Measurements from ENCODE around the gene HACL1. TPM values are rescaled to one million over a fixed set of nuclear protein-coding genes. Genes with fewer than 3 reads are reported as not detected.

The HACL1 gene
- total RNA-seq, 1 experiment from 2014 or later: 25.5 TPM

DNA sequence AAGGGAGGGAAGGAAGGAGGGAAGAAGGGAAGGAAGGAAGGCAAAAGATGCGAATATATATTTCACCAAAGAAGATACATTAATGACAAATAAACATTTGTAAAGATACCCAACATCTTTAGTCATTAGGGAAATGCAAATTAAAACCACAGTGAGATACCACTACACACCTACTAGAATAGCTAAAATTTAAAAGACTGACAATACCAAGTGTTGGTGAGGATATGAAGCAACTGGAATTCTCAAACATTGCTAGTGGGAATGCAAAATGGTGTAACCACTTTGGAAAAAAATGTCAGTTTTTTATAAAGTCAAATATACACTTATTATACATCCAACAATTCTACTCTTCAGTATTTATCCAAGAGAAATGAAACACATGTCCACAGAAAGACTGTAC lies 75.6 kb downstream of the HACL1 start:
- Histone ChIP-seq H3K36me3 (ENCODE audit: low read depth, low read length) (no peaks in the 10 kb centered on the region), H3K27me3 (ENCODE audit: low read length) (no peaks in the 10 kb centered on the region), H3K9ac (ENCODE audit: low read length) (no peak overlapping the region), H4K20me1 (ENCODE audit: low read length) (no peaks in the 10 kb centered on the region), H3K4me1 (ENCODE audit: insufficient read depth, low read length) (no peaks in the 10 kb centered on the region), H3F3A (ENCODE audit: low read length, unreplicated experiment) (no peaks in the 10 kb centered on the region), H3K4me3 (ENCODE audit: low read length) (no peak overlapping the region), H3K9me3 (ENCODE audit: low read length) (no peaks in the 10 kb centered on the region), H3K79me2 (ENCODE audit: low read length) (no peaks in the 10 kb centered on the region), H3K4me2 (ENCODE audit: low read length) (no peak overlapping the region), H3K27ac (ENCODE audit: low read length) (no peak overlapping the region), H2AFZ (ENCODE audit: low read length) (no peak overlapping the region), H3K9me2 (replicated peaks; ENCODE audit: low read length) (no peaks in the 10 kb centered on the region)
- no peak for DNase-seq
- BruUV-seq (replicated peaks): no TSS peak
- ATAC-seq: no peak
- ChIA-PET POLR2A (ENCODE audit: unreplicated experiment) (no interaction called here), CTCF (no interaction called here)
- intact Hi-C loops (cut with micrococcal nuclease): no loop called here
- TF ChIP-seq, protein P1, sequence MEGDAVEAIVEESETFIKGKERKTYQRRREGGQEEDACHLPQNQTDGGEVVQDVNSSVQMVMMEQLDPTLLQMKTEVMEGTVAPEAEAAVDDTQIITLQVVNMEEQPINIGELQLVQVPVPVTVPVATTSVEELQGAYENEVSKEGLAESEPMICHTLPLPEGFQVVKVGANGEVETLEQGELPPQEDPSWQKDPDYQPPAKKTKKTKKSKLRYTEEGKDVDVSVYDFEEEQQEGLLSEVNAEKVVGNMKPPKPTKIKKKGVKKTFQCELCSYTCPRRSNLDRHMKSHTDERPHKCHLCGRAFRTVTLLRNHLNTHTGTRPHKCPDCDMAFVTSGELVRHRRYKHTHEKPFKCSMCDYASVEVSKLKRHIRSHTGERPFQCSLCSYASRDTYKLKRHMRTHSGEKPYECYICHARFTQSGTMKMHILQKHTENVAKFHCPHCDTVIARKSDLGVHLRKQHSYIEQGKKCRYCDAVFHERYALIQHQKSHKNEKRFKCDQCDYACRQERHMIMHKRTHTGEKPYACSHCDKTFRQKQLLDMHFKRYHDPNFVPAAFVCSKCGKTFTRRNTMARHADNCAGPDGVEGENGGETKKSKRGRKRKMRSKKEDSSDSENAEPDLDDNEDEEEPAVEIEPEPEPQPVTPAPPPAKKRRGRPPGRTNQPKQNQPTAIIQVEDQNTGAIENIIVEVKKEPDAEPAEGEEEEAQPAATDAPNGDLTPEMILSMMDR (conservative IDR thresholded peaks at IDR 0.05; ENCODE audit: low read depth, low read length): no peak
- no peak for TF ChIP-seq EZH2phosphoT487 (IDR thresholded peaks at IDR 0.05; ENCODE audit: borderline replicate concordance, low read length)
- no peak for TF ChIP-seq EZH2 (IDR thresholded peaks at IDR 0.05; ENCODE audit: low read length, unreplicated experiment)

DNA sequence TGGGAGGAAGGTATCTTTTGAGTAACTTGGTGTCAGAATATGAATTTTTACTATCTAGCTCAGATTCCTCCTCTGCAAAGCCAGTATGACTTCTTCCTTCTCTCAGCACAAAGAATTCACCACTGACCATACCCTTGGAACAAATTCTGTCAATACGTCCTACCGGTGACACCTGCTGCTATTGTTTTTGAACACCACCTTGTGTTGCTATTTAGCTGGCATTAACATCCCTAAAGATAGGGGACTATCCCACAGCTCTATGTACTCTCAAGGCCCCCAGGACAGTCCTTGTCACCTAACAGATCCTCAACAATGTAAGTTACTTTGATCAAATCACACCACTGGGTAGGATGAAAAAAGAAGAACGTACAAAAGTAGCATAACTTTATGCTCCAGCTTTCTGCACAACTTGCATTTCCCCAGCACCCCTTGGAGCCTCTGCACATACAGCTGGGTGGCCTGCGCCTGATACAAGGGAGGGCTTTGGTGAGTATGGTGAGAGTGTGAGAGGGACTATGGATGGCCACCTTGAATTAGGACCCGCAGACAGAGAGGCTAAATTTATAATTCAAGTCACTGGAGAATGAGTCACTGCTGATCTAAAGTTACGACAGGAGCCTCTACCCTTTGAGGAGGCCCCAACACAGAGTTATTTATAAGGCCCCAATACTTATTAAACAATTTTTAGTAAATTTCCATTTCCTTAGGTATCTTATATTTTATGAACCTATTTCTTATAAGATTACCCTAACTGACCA lies 77.5 kb downstream of the HACL1 start:
- H3K27ac ChIP-seq (ENCODE audit: low read length): no peak overlapping the region
- ChIA-PET CTCF (no interaction called here), POLR2A (ENCODE audit: unreplicated experiment) (no interaction called here)
- no peaks in the 10 kb centered on the region for H4K20me1 ChIP-seq (ENCODE audit: low read length)
- ATAC-seq: no peak
- BruUV-seq (replicated peaks): no TSS peak
- no peaks in the 10 kb centered on the region for H3K36me3 ChIP-seq (ENCODE audit: low read depth, low read length)
- H3F3A ChIP-seq (ENCODE audit: low read length, unreplicated experiment): no peaks in the 10 kb centered on the region
- no peaks in the 10 kb centered on the region for H3K9me2 ChIP-seq (replicated peaks; ENCODE audit: low read length)
- no peaks in the 10 kb centered on the region for H3K27me3 ChIP-seq (ENCODE audit: low read length)
- TF ChIP-seq EZH2 (IDR thresholded peaks at IDR 0.05; ENCODE audit: low read length, unreplicated experiment): no peak
- TF ChIP-seq, protein P1 (conservative IDR thresholded peaks at IDR 0.05; ENCODE audit: low read depth, low read length): no peak
- DNase-seq: no peak
- H3K4me3 ChIP-seq (ENCODE audit: low read length): no peak overlapping the region
- intact Hi-C loops (cut with micrococcal nuclease): no loop called here
- H3K4me1 ChIP-seq (ENCODE audit: insufficient read depth, low read length): no peaks in the 10 kb centered on the region
- H3K79me2 ChIP-seq (ENCODE audit: low read length): no peaks in the 10 kb centered on the region
- H3K9me3 ChIP-seq (ENCODE audit: low read length): no peaks in the 10 kb centered on the region
- no peak overlapping the region for H3K4me2 ChIP-seq (ENCODE audit: low read length)
- H2AFZ ChIP-seq (ENCODE audit: low read length): no peak overlapping the region
- no peak overlapping the region for H3K9ac ChIP-seq (ENCODE audit: low read length)

DNA sequence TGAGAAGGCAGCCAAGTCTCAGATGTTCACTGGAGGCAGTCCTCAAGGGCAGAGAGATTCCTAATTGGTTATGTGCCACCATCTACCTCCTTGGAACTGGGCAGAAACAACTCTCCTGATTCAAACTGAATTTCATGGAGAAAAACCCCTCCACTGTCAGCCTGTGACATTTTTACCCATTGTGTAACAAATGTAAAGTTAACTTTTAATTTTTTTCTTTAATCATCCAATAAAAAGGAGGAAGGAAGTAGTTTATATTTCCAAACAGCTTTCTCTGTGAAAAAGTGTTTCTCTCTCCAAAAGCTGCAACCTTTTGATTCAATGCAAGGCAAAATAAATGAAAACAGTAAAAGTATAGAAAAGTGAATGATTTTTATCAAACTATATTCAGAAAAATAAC lies 79.4 kb downstream of the HACL1 start:
- Histone ChIP-seq H3K27me3 (ENCODE audit: low read length) (no peaks in the 10 kb centered on the region), H3K4me1 (ENCODE audit: insufficient read depth, low read length) (no peaks in the 10 kb centered on the region), H3K4me2 (ENCODE audit: low read length) (no peak overlapping the region), H2AFZ (ENCODE audit: low read length) (no peak overlapping the region), H3K4me3 (ENCODE audit: low read length) (no peak overlapping the region), H3K79me2 (ENCODE audit: low read length) (no peaks in the 10 kb centered on the region), H4K20me1 (ENCODE audit: low read length) (no peaks in the 10 kb centered on the region), H3K36me3 (ENCODE audit: low read depth, low read length) (no peaks in the 10 kb centered on the region), H3F3A (ENCODE audit: low read length, unreplicated experiment) (no peaks in the 10 kb centered on the region), H3K9me2 (replicated peaks; ENCODE audit: low read length) (no peaks in the 10 kb centered on the region), H3K9ac (ENCODE audit: low read length) (no peak overlapping the region), H3K9me3 (ENCODE audit: low read length) (no peaks in the 10 kb centered on the region), H3K27ac (ENCODE audit: low read length) (no peak overlapping the region)
- intact Hi-C loops (cut with micrococcal nuclease): no loop called here
- ChIA-PET CTCF (no interaction called here), POLR2A (ENCODE audit: unreplicated experiment) (no interaction called here)
- no peak for ATAC-seq
- BruUV-seq (replicated peaks): no TSS peak
- DNase-seq: no peak
- TF ChIP-seq, protein P1 (conservative IDR thresholded peaks at IDR 0.05; ENCODE audit: low read depth, low read length): no peak
- no peak for TF ChIP-seq EZH2 (IDR thresholded peaks at IDR 0.05; ENCODE audit: low read length, unreplicated experiment)
- TF ChIP-seq EZH2phosphoT487 (IDR thresholded peaks at IDR 0.05; ENCODE audit: borderline replicate concordance, low read length): no peak
